Fibroblast of lung (primary cell): ENCODE measurements around the gene TAF8. TPM values are rescaled to one million over a fixed set of nuclear protein-coding genes. Genes with fewer than 3 reads are reported as not detected.
"Not testable (repeated sequence)": the region's sequence is repeated elsewhere in the genome, so short reads cannot be mapped to it uniquely, and the experiment has no call there.

Experiments used
- DNase-seq, 2 donors: peaks; one replicate each; pipeline versions ENCODE4 v3.0.0 to v3.0.0-alpha.2; 2010; ENCODE audit warnings: low read depth in 2 of 2
- H2AFZ ChIP-seq: 2 replicates; pipeline ENCODE4 v1.5.1; 2012; ENCODE audit warnings: low read length, control low read depth, inconsistent platforms
- H3K27ac ChIP-seq: 2 replicates; pipeline ENCODE4 v1.5.1; 2011; ENCODE audit warnings: low read length, control low read depth; ENCODE audit not compliant: insufficient read depth
- H3K27me3 ChIP-seq: 2 replicates; pipeline ENCODE4 v1.5.1; 2011; ENCODE audit warnings: mild to moderate bottlenecking, low read length; ENCODE audit not compliant: control insufficient read depth, insufficient read depth
- H3K36me3 ChIP-seq: 2 replicates; pipeline ENCODE4 v1.5.1; 2011; ENCODE audit warnings: low read length; ENCODE audit not compliant: control insufficient read depth, insufficient read depth
- H3K4me1 ChIP-seq: 2 replicates; pipeline ENCODE4 v1.5.1; 2011; ENCODE audit warnings: low read length; ENCODE audit not compliant: control insufficient read depth, insufficient read depth; ENCODE audit errors: extremely low read depth
- H3K4me2 ChIP-seq: 2 replicates; pipeline ENCODE4 v1.5.1; 2011; ENCODE audit warnings: low read length, control low read depth; ENCODE audit not compliant: insufficient read depth; ENCODE audit errors: extremely low read depth
- H3K4me3 ChIP-seq, 4 experiments: fragments of 200-600 bp in 1 of 4; sonication (generic) in 1 of 4; replicated peaks in 1 of 4; 2 replicates each; pipeline ENCODE4 v1.5.1; 2011 to 2016; ENCODE audit warnings: low read length in 4 of 4, low read depth in 3 of 4, mild to moderate bottlenecking in 3 of 4, control low read depth in 2 of 4, inconsistent platforms in 1 of 4, mixed read lengths in 1 of 4; ENCODE audit not compliant: insufficient read depth in 1 of 4; ENCODE audit errors: control extremely low read depth in 1 of 4
- H3K79me2 ChIP-seq: 2 replicates; pipeline ENCODE4 v1.5.1; 2012; ENCODE audit warnings: mild to moderate bottlenecking, low read length, inconsistent platforms; ENCODE audit not compliant: control insufficient read depth, insufficient read depth
- H3K9ac ChIP-seq: 2 replicates; pipeline ENCODE4 v1.5.1; 2011; ENCODE audit warnings: mild to moderate bottlenecking, low read length, control low read depth; ENCODE audit not compliant: insufficient read depth
- H3K9me3 ChIP-seq: 2 replicates; pipeline ENCODE4 v1.5.1; 2012; ENCODE audit warnings: low read depth, low read length; ENCODE audit not compliant: control insufficient read depth, insufficient read depth
- H4K20me1 ChIP-seq: 2 replicates; pipeline ENCODE4 v1.5.1; 2011; ENCODE audit warnings: low read length; ENCODE audit not compliant: control insufficient read depth, insufficient read depth; ENCODE audit errors: extremely low read depth
- CTCF ChIP-seq, 2 donors: IDR thresholded peaks in 1 of 2; conservative IDR thresholded peaks in 1 of 2; 1 replicate in 1 of 2; 2 replicates in 1 of 2; pipeline ENCODE4 v1.5.1; 2011 to 2012; ENCODE audit warnings: low read length in 2 of 2, control low read depth in 1 of 2, inconsistent platforms in 1 of 2, low read depth in 1 of 2, mild to moderate bottlenecking in 1 of 2
- EZH2 ChIP-seq: IDR thresholded peaks from 2 replicates; pipeline ENCODE4 v1.5.1; 2012; ENCODE audit warnings: low read length, control low read depth, mild to moderate bottlenecking; ENCODE audit errors: missing control alignments
- polyA plus RNA-seq, 2 donors: library from polyadenylated mRNA; depleted of rRNA in 1 of 2; stranded (reverse) in 1 of 2; unstranded in 1 of 2; fragments of >200 nt; gene quantifications; 2 replicates each; pipeline ENCODE4 v1.2.1, GENCODE V29; 2011 to 2012; ENCODE audit warnings: missing spikeins in 1 of 2
- total RNA-seq: library from RNA; depleted of rRNA; stranded (reverse); fragments of >200 nt; gene quantifications from 2 replicates; pipeline ENCODE4 v1.2.1, GENCODE V29; 2014

The TAF8 gene
- total and polyA plus RNA-seq, 2 donors (not counting 1 experiment from before 2014, with no cell fraction given), result 13.9 to 14.0 TPM

- H3K4me1 ChIP-seq, result no peaks in the 10 kb centered on the region
- no peaks in the 10 kb centered on the region for H3K36me3 ChIP-seq
- H3K9me3 ChIP-seq, result no peaks in the 10 kb centered on the region
- no peak overlapping the region for H3K4me2 ChIP-seq
- H3K27ac ChIP-seq, result no peak overlapping the region
- no peak overlapping the region for H3K4me3 ChIP-seq
- H2AFZ ChIP-seq, result no peak overlapping the region
- H4K20me1 ChIP-seq, result no peaks in the 10 kb centered on the region
- no peak for DNase-seq
- H3K27me3 ChIP-seq, result no peaks in the 10 kb centered on the region
- TF ChIP-seq CTCF (conservative IDR thresholded peaks at IDR 0.05 in 1 of 2, IDR thresholded peaks at IDR 0.05 in 1 of 2; ENCODE audit: low read depth in 1 of 2, low read length in 2 of 2), result no peak
- TF ChIP-seq EZH2, result no peak
- no peaks in the 10 kb centered on the region for H3K79me2 ChIP-seq
- no peak overlapping the region for H3K9ac ChIP-seq
These were observed 42.8 kb upstream of the TAF8 start for GRCh38 chr6:42007286-42008137.

GRCh38 chr6:42008138-42008528 is 42.2 kb upstream of the TAF8 start:
- not testable (repeated sequence) for H3K27ac ChIP-seq, H3K9ac ChIP-seq, H3K27me3 ChIP-seq, H3K79me2 ChIP-seq, DNase-seq, H3K9me3 ChIP-seq, H4K20me1 ChIP-seq, H3K4me3 ChIP-seq, H3K36me3 ChIP-seq, H3K4me1 ChIP-seq, H2AFZ ChIP-seq, H3K4me2 ChIP-seq

- Histone ChIP-seq H4K20me1 (no peaks in the 10 kb centered on the region), H3K27me3 (no peaks in the 10 kb centered on the region), H3K9me3 (no peaks in the 10 kb centered on the region), H3K36me3 (no peaks in the 10 kb centered on the region), H3K27ac (no peak overlapping the region), H3K4me3 (no peak overlapping the region), H2AFZ (no peak overlapping the region), H3K79me2 (no peaks in the 10 kb centered on the region), H3K4me2 (no peak overlapping the region), H3K9ac (no peak overlapping the region), H3K4me1 (no peaks in the 10 kb centered on the region)
- DNase-seq, result no peak
- TF ChIP-seq CTCF (conservative IDR thresholded peaks at IDR 0.05 in 1 of 2, IDR thresholded peaks at IDR 0.05 in 1 of 2; ENCODE audit: low read depth in 1 of 2, low read length in 2 of 2) (no peak), EZH2 (no peak)
These were observed 40.5 kb upstream of the TAF8 start for GRCh38 chr6:42009844-42010184.
